Neuronal stem cell (in vitro differentiated cells): Measurements from ENCODE around the gene UNK.

Experiments used
- DNase-seq: peaks from one replicate; pipeline ENCODE4 v3.0.0-alpha.2; 2013; ENCODE audit warnings: low spot score
- H2AFZ ChIP-seq: one replicate; pipeline ENCODE4 v1.6.1; 2013; ENCODE audit warnings: mild to moderate bottlenecking, low read length, inconsistent platforms
- H2AK5ac ChIP-seq: 2 replicates; pipeline ENCODE4 v1.6.1; 2013; ENCODE audit warnings: low read depth, mild to moderate bottlenecking, inconsistent platforms, low read length, moderate library complexity, mixed read lengths
- H2BK120ac ChIP-seq: 2 replicates; pipeline ENCODE4 v1.6.1; 2013; ENCODE audit warnings: low read depth, mild to moderate bottlenecking, inconsistent platforms, low read length, moderate library complexity, mixed read lengths
- H2BK12ac ChIP-seq: one replicate; pipeline ENCODE4 v1.6.1; 2013; ENCODE audit warnings: low read length, inconsistent platforms
- H2BK15ac ChIP-seq: 2 replicates; pipeline ENCODE4 v1.6.1; 2013; ENCODE audit warnings: mild to moderate bottlenecking, low read length, inconsistent platforms, mixed read lengths
- H2BK5ac ChIP-seq: one replicate; pipeline ENCODE4 v1.6.1; 2013; ENCODE audit warnings: inconsistent platforms, mild to moderate bottlenecking, low read length, moderate library complexity
- H3K14ac ChIP-seq: one replicate; pipeline ENCODE4 v1.6.1; 2013; ENCODE audit warnings: low read length, inconsistent platforms
- H3K18ac ChIP-seq: 2 replicates; pipeline ENCODE4 v1.6.1; 2013; ENCODE audit warnings: low read length, inconsistent platforms
- H3K23ac ChIP-seq: 2 replicates; pipeline ENCODE4 v1.6.1; 2013; ENCODE audit warnings: low read depth, mild to moderate bottlenecking, mixed read lengths, low read length, inconsistent platforms; ENCODE audit not compliant: poor library complexity
- H3K27ac ChIP-seq: replicated peaks from 3 replicates; pipeline ENCODE4 v1.5.1; 2013; ENCODE audit warnings: low read length, inconsistent platforms
- H3K27me3 ChIP-seq, 3 experiments: 2 replicates each; pipeline ENCODE4 v1.6.1; 2013; ENCODE audit warnings: low read length in 3 of 3, mild to moderate bottlenecking in 2 of 3, inconsistent platforms in 1 of 3, low read depth in 1 of 3, mixed read lengths in 1 of 3, moderate library complexity in 1 of 3; ENCODE audit not compliant: control insufficient read depth in 3 of 3, insufficient read depth in 3 of 3
- H3K36me3 ChIP-seq, 2 donors: replicated peaks in 1 of 2; 2 replicates each; pipeline ENCODE4 v1.6.1; 2013; ENCODE audit warnings: low read length in 2 of 2; ENCODE audit not compliant: control insufficient read depth in 2 of 2, insufficient read depth in 2 of 2
- H3K4ac ChIP-seq: 2 replicates; pipeline ENCODE4 v1.6.1; 2013; ENCODE audit warnings: inconsistent platforms, mild to moderate bottlenecking, low read length, moderate library complexity
- H3K4me1 ChIP-seq, 2 donors: 1 replicate in 1 of 2; 2 replicates in 1 of 2; pipeline ENCODE4 v1.6.1; 2013; ENCODE audit warnings: low read length in 2 of 2, low read depth in 1 of 2; ENCODE audit not compliant: control insufficient read depth in 2 of 2, insufficient read depth in 1 of 2
- H3K4me2 ChIP-seq: one replicate; pipeline ENCODE4 v1.6.1; 2013; ENCODE audit warnings: mild to moderate bottlenecking, low read length, inconsistent platforms; ENCODE audit not compliant: insufficient read depth, poor library complexity, severe bottlenecking
- H3K4me3 ChIP-seq, 2 donors: 2 replicates each; pipeline ENCODE4 v1.5.1; 2013; ENCODE audit warnings: low read length in 2 of 2, mild to moderate bottlenecking in 2 of 2, inconsistent platforms in 1 of 2, moderate library complexity in 1 of 2
- H3K79me1 ChIP-seq: one replicate; pipeline ENCODE4 v1.6.1; 2013; ENCODE audit warnings: low read depth, mild to moderate bottlenecking, inconsistent platforms, low read length, moderate library complexity
- H3K9ac ChIP-seq: one replicate; pipeline ENCODE4 v1.6.1; 2013; ENCODE audit warnings: mild to moderate bottlenecking, low read depth, low read length, inconsistent platforms; ENCODE audit not compliant: poor library complexity
- H3K9me3 ChIP-seq, 2 donors: replicated peaks in 1 of 2; 2 replicates each; pipeline versions ENCODE3 to v1.6.1; 2013; ENCODE audit warnings: low read length in 2 of 2, mild to moderate bottlenecking in 2 of 2, inconsistent platforms in 1 of 2, low read depth in 1 of 2, mixed read lengths in 1 of 2, moderate library complexity in 1 of 2; ENCODE audit not compliant: control insufficient read depth in 2 of 2, insufficient read depth in 1 of 2
- H4K8ac ChIP-seq: one replicate; pipeline ENCODE4 v1.6.1; 2013; ENCODE audit warnings: low read depth, mild to moderate bottlenecking, inconsistent platforms, low read length, moderate library complexity
- H4K91ac ChIP-seq: one replicate; pipeline ENCODE4 v1.6.1; 2013; ENCODE audit warnings: low read length, low read depth, mild to moderate bottlenecking, inconsistent platforms; ENCODE audit not compliant: poor library complexity
- WGBS, 2 donors: extraction: QIAGEN DNeasy Blood & Tissue Kit; methylation state at CpG; one replicate each; pipeline ENCODE4 v1.1.7; 2013; ENCODE audit warnings: missing lambda C conversion rate in 2 of 2, mixed read lengths in 1 of 2; ENCODE audit not compliant: insufficient read length in 2 of 2, insufficient replicate concordance in 1 of 2; ENCODE audit errors: extremely low coverage in 2 of 2; 5-methylcytosine and 5-hydroxymethylcytosine counted together

The UNK gene

GRCh38 chr17:75773808-75774470 lies 10.7 kb upstream of the UNK start:
- no peaks in the 10 kb centered on the region for H3K79me1 ChIP-seq
- H3K36me3 ChIP-seq, result peaks cover 12 to 43% of the 10 kb centered on the region in 2 donors
- no peak overlapping the region for H2BK12ac ChIP-seq
- no peak overlapping the region for H3K4me3 ChIP-seq
- H3K23ac ChIP-seq, result no peak overlapping the region
- H4K91ac ChIP-seq, result no peak overlapping the region
- H4K8ac ChIP-seq, result no peak overlapping the region
- no peak overlapping the region for H3K4ac ChIP-seq
- no peaks in the 10 kb centered on the region for H3K27me3 ChIP-seq
- H3K18ac ChIP-seq, result no peak overlapping the region
- no peaks in the 10 kb centered on the region for H3K9me3 ChIP-seq
- no CpG with 5 or more reads among the region's 15 CpGs for WGBS, 2 donors
- no peak overlapping the region for H2AK5ac ChIP-seq
- DNase-seq, result no peak
- H2AFZ ChIP-seq, result no peak overlapping the region
- H3K9ac ChIP-seq, result no peak overlapping the region
- H2BK120ac ChIP-seq, result no peak overlapping the region
- H2BK5ac ChIP-seq, result no peak overlapping the region
- H2BK15ac ChIP-seq, result no peak overlapping the region
- H3K4me1 ChIP-seq, result peaks cover 2 to 10% of the 10 kb centered on the region in 2 donors
- no peak overlapping the region for H3K4me2 ChIP-seq
- H3K14ac ChIP-seq, result no peak overlapping the region
- H3K27ac ChIP-seq, result no peak overlapping the region

DNA sequence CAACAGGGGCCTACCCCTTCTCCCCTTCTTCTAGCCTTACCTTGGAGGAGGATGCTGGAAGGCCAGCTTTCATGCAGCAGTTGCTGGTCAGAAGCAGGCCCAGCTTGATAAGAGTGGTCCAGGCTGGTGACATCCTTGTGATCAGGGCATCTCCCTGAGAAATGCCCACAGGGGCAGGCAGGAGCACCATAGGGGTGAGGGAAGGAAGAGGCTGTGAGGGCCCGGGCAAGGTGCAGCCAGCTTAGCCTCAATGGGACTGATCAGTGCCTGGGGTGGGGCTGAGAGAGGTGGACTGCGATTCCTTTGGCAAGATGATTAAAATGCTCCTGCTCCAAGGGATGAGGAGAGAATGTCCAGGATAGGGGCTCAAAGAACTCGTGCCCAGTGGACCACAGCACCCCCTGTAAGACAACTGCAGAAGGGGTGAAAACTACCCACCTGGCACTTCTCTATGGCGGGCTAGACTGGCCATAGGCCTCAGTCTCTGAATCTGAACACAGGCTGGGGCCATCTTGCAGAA lies 10.1 kb upstream of the UNK start:
- WGBS, 2 donors, result no CpG with 5 or more reads among the region's 4 CpGs
- Histone ChIP-seq H3K4me3 (no peak overlapping the region), H3K4me2 (no peak overlapping the region), H3K14ac (no peak overlapping the region), H3K23ac (peak overlapping the region; percentile 29), H3K79me1 (peaks cover 2% of the 10 kb centered on the region), H3K4me1 (peaks cover 2 to 10% of the 10 kb centered on the region in 2 donors), H2BK5ac (no peak overlapping the region), H4K91ac (no peak overlapping the region), H3K36me3 (peaks cover 12 to 44% of the 10 kb centered on the region in 2 donors), H2BK120ac (no peak overlapping the region), H3K4ac (no peak overlapping the region), H3K27me3 (no peaks in the 10 kb centered on the region), H2BK15ac (no peak overlapping the region), H2BK12ac (no peak overlapping the region), H2AFZ (no peak overlapping the region), H4K8ac (no peak overlapping the region), H3K18ac (no peak overlapping the region), H3K9ac (no peak overlapping the region), H2AK5ac (no peak overlapping the region), H3K27ac (no peak overlapping the region), H3K9me3 (no peaks in the 10 kb centered on the region)
- no peak for DNase-seq

DNA sequence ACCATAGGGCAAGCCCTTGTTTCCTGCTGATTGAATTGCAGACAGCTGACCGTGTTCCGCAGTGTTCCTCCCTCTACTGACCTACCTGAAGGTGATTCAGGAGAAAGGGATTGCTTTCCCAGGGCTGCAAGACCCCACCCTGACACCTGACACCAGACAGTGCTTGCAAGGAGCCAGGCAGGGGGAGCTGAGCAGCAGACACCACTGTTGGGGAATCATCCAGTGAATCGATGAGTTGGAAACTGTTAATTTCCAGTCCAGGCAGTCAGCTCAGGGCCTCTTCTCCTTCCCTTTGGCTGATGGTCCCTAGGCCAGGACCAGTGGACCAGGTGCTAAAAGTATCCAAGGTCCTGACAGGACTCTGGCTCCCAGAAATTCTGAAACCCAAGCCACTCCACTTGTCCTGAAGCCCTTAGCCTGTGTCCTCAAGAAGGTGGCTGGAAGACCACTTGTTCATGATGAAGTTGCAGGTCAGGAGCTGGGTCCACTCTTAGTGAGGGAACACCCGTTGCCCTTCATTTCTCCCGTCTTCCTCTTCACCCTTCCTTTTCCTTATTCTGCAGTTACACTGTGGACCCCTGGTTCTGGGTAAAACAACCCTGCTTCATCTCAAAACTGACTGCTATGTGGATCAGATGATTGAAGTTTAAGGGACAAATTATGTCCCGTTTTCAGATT lies 9.5 kb upstream of the UNK start:
- H3K27ac ChIP-seq, result no peak overlapping the region
- WGBS, 2 donors, result no CpG with 5 or more reads among the region's 6 CpGs
- no peak overlapping the region for H2BK12ac ChIP-seq
- H3K36me3 ChIP-seq, result peaks cover 12 to 44% of the 10 kb centered on the region in 2 donors
- no peak overlapping the region for H2AFZ ChIP-seq
- no peak overlapping the region for H2BK15ac ChIP-seq
- H3K18ac ChIP-seq, result no peak overlapping the region
- no peak overlapping the region for H2BK120ac ChIP-seq
- no peaks in the 10 kb centered on the region for H3K27me3 ChIP-seq
- no peak overlapping the region for H2BK5ac ChIP-seq
- H3K23ac ChIP-seq, result no peak overlapping the region
- H3K9ac ChIP-seq, result no peak overlapping the region
- H3K79me1 ChIP-seq, result peaks cover 2% of the 10 kb centered on the region
- H3K9me3 ChIP-seq, result no peaks in the 10 kb centered on the region
- DNase-seq, result no peak
- H4K91ac ChIP-seq, result no peak overlapping the region
- no peak overlapping the region for H2AK5ac ChIP-seq
- no peak overlapping the region for H3K14ac ChIP-seq
- no peak overlapping the region for H4K8ac ChIP-seq
- H3K4ac ChIP-seq, result no peak overlapping the region
- H3K4me1 ChIP-seq, result peaks cover 2 to 10% of the 10 kb centered on the region in 2 donors
- H3K4me2 ChIP-seq, result no peak overlapping the region
- no peak overlapping the region for H3K4me3 ChIP-seq
